ENCODE data around the gene DGKI. TPM values are rescaled to one million over a fixed set of nuclear protein-coding genes. Genes with fewer than 3 reads are reported as not detected.
A peak's percentile ranks its signal among the peaks of the same experiment; 100 is the strongest.

DGKI gene
- total RNA-seq, 1 experiment from 2014 or later = 1.1 TPM

DNA sequence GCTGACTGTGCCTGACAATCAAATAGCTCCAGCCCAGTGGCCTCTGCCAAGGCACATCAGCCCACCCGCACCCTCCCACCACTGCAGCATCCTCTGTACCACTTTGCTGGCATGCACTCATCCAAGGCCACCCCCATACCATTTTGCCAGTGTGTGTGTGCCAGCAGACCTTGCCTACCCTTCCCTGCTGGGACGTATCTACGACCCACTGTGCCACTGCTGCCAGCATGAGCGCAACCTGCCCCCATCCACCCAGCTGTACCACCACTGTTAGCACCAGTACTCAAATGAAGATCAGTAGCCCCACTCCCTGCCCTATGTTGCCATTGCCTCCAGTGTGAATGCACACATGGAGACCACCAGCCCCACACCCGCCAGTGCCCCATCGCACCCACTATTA lies 353.9 kb downstream of the DGKI start:
- in situ Hi-C loops (cut with HindIII; ENCODE audit: low pct_unique_long_range_greater_than_20kb, low sequenced_read_pairs) = no loop called here
- DNase-seq (ENCODE audit: low read depth) = no peak

DNA sequence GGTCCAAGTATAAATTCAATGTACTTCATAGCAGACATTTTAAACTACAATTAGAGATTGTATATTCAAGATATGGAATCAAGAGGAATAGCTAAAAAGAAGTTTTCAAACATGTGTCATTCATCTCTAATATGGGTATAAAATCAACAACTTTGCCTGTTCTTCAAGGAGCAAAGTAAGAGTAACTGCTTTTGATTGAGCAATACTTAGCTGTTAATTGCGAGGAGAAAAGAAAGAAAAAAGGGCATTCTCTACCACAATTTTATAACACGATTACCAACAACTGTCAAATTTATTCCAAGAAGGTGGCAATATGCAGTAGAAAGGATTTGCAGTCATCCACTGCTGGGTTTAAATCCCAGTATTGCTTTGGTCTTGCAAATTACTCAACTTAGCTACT lies 356.9 kb downstream of the DGKI start:
- in situ Hi-C loops (cut with HindIII; ENCODE audit: low pct_unique_long_range_greater_than_20kb, low sequenced_read_pairs) = no loop called here
- no peak for DNase-seq (ENCODE audit: low read depth)

DNA sequence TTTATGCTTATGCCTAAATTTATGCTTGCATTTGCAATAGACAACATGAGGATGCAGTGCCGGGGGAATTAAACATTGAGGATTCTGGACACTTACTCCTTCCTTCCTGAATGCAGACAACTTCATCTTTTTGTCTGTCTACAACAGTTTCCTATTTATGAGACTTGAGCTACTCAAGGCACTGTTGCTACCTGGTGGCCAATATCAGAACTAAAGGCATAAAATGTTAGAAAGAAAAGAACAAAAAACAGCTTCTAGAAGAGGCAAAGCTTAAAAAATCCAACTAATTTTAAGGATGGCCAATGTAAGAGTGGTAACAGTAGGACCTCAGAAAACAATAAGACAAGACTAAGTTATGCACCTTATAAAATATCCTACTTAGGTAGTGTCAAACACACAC lies 358.7 kb downstream of the DGKI start:
- in situ Hi-C loops (cut with HindIII; ENCODE audit: low pct_unique_long_range_greater_than_20kb, low sequenced_read_pairs) = no loop called here
- no peak for DNase-seq (ENCODE audit: low read depth)

- no peak for DNase-seq (ENCODE audit: low read depth)
- in situ Hi-C loops (cut with HindIII; ENCODE audit: low pct_unique_long_range_greater_than_20kb, low sequenced_read_pairs) = no loop called here
These were observed 361.0 kb downstream of the DGKI start for GRCh38 chr7:137485818-137486217.

DNA sequence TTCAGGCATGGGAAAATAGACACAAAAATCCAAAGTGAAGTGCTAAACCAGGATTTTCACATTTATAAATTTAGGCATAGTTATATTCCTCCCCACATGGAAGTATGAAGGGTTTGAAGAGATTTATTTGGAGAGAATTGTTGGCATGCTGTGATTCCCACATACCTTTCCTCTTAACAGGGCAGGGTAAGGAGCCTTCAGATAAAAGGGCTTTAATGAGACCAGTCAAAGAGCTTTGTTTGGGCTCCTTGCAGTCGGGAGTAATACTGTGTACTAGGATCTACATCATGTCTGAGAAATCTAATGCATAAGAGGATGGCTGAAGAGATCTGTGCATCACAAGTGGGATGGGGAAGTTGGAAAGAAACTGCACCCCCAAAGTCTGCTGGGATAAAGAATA lies 362.4 kb downstream of the DGKI start:
- DNase-seq (ENCODE audit: low read depth) = no peak
- in situ Hi-C loops (cut with HindIII; ENCODE audit: low pct_unique_long_range_greater_than_20kb, low sequenced_read_pairs) = no loop called here

DNA sequence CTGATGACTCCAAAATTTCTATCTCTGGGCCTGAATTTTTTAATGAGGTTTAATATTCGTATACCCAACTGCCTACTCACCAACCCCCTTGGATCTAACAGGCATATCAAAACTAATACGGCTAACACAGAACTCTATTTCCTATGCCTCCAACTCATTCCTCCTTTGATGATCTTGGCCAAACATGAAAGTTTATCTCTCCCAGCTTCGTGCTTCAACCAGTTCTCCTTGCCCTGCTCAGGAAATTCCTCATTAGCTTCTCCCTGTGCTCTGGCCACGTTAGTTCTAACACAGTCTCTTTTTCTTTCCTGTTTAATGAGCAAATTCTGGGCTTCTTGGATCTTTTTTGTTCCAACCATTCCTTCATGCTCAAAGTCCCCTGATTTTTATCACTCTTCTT lies 364.3 kb downstream of the DGKI start:
- in situ Hi-C loops (cut with HindIII; ENCODE audit: low pct_unique_long_range_greater_than_20kb, low sequenced_read_pairs) = no loop called here
- no peak for DNase-seq (ENCODE audit: low read depth)

- DNase-seq (ENCODE audit: low read depth) = no peak
- in situ Hi-C loops (cut with HindIII; ENCODE audit: low pct_unique_long_range_greater_than_20kb, low sequenced_read_pairs) = no loop called here
These were observed 365.9 kb downstream of the DGKI start for GRCh38 chr7:137480824-137481365.

DNA sequence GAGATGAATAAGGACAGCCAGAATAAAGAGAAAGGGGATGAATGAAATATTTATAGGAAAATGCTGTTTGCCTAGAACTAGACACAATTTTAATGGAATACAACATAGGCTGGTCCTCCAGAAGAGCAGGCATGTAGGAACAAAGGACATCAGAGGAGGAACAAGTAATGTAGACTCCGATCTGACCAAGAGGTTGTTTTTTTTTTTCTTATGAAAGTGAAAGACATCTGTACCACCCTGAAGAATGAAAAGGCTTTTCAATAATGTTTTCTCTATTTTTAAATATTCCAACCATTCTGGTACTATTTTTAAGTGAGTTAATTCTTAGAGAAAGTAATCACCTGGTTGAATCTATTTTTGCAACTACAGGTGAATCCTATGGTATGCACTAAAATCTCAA lies 366.4 kb downstream of the DGKI start:
- no peak for DNase-seq (ENCODE audit: low read depth)
- in situ Hi-C loops (cut with HindIII; ENCODE audit: low pct_unique_long_range_greater_than_20kb, low sequenced_read_pairs) = no loop called here

GRCh38 chr7:137476937-137477336 lies 369.8 kb downstream of the DGKI start:
- in situ Hi-C loops (cut with HindIII; ENCODE audit: low pct_unique_long_range_greater_than_20kb, low sequenced_read_pairs) = no loop called here
- DNase-seq (ENCODE audit: low read depth) = no peak

GRCh38 chr7:137475966-137476365 lies 370.8 kb downstream of the DGKI start:
- in situ Hi-C loops (cut with HindIII; ENCODE audit: low pct_unique_long_range_greater_than_20kb, low sequenced_read_pairs) = no loop called here
- no peak for DNase-seq (ENCODE audit: low read depth)

- no peak for DNase-seq (ENCODE audit: low read depth)
- in situ Hi-C loops (cut with HindIII; ENCODE audit: low pct_unique_long_range_greater_than_20kb, low sequenced_read_pairs) = no loop called here
These were observed 372.2 kb downstream of the DGKI start for GRCh38 chr7:137474540-137475026.

DNA sequence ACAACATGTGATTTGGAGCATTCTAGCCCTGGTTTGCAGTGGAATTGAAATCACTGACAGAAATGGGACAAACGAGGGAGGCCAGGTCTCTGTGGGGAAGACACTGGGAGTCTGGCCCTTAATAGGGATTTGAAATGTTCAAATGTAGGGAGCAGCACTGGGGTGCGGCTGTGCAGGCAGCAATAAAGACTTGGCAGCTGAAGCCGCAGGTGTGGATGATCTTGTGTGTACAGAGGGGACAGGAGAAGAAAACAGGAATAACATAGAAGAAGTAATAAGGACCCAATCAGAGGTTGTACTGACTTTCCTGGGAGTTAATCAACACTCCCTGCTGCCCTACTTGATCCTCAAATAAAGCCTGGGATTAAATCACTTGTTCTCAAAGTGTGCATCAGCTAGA lies 375.6 kb downstream of the DGKI start:
- DNase-seq (ENCODE audit: low read depth) = no peak
- in situ Hi-C loops (cut with HindIII; ENCODE audit: low pct_unique_long_range_greater_than_20kb, low sequenced_read_pairs) = no loop called here

GRCh38 chr7:137469858-137470257 lies 376.9 kb downstream of the DGKI start:
- in situ Hi-C loops (cut with HindIII; ENCODE audit: low pct_unique_long_range_greater_than_20kb, low sequenced_read_pairs) = no loop called here
- DNase-seq (ENCODE audit: low read depth) = no peak

- no peak for DNase-seq (ENCODE audit: low read depth)
- in situ Hi-C loops (cut with HindIII; ENCODE audit: low pct_unique_long_range_greater_than_20kb, low sequenced_read_pairs) = no loop called here
These were observed 377.5 kb downstream of the DGKI start for GRCh38 chr7:137469191-137469811.

DNA sequence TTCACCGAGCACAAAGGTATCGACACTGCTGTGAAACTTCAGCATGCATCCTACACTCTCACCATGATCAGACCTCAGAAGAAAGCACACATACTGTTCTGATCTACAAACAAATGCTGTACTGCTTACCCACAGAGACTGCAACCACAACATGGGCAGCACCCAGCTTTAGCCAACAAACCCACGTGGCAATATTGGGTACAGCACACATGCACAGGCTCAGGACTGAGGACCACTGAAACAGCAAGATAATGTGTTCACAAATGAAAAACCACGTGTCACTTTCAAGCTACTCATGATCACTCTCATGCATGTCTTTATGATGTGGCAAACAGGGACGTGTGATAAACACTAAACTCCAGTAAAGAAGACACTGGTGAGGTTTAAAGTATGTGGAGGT lies 383.9 kb downstream of the DGKI start:
- in situ Hi-C loops (cut with HindIII; ENCODE audit: low pct_unique_long_range_greater_than_20kb, low sequenced_read_pairs) = no loop called here

DNA sequence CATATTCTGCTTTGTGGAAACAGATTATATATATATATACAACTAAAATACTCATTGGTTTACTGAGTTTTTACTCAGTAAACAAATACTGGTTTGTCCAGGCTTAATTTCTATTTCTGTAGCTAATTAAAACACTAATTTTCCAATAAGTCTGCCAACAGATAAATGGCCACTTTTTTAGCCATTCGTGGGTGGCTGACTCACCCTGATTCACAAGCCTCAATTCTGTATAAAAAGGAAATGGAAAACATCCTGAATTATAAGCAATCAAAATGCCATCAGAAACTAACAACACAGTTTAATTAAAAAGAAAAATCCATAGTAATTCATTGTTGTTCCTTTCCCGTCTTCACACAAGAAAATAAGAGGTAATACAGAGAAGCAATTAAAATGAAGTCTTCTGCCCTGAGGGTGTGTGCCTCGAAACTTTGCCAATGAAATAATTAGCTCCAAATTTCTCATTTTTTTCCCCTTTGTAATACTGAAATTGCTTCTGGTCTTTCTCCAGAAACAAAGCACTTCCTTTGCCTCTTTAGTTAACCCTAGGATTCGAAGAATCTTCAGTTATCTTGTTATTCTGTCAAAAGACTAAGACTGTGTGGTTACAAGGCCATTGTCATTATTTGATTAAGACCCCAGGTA lies 384.6 kb downstream of the DGKI start:
- in situ Hi-C loops (cut with HindIII; ENCODE audit: low pct_unique_long_range_greater_than_20kb, low sequenced_read_pairs) = no loop called here
- no peak for DNase-seq (ENCODE audit: low read depth)

More for the DNA sequence above, 383.9 kb downstream of the DGKI start:
- DNase-seq (ENCODE audit: low read depth) = no peak

- in situ Hi-C loops (cut with HindIII; ENCODE audit: low pct_unique_long_range_greater_than_20kb, low sequenced_read_pairs) = no loop called here
- DNase-seq (ENCODE audit: low read depth) = no peak
These were observed 388.4 kb downstream of the DGKI start for GRCh38 chr7:137458399-137458798.

DNA sequence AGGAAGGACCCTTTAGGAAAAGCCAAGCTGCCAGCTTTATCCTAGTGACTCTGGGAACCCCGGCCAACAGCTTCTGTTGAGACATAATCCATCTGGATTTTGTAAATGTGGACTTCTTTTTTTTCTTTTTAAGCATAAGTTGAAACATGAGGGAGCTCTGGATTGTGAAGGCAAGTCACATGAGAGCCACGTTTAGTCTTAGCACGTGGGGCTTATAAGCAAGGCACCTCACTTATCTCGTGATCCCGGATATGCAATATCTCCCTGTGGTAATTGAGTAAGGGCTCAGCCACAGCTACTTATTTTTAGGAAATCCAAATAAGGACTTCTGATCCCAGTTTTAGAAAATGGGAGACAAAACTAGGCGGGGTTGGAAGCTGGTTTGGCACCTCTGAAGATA lies 392.0 kb downstream of the DGKI start:
- DNase-seq (ENCODE audit: low read depth) = no peak
- in situ Hi-C loops (cut with HindIII; ENCODE audit: low pct_unique_long_range_greater_than_20kb, low sequenced_read_pairs) = no loop called here

GRCh38 chr7:137454246-137454724 lies 392.5 kb downstream of the DGKI start:
- peak; percentile 40 for DNase-seq (ENCODE audit: low read depth)
- in situ Hi-C loops (cut with HindIII; ENCODE audit: low pct_unique_long_range_greater_than_20kb, low sequenced_read_pairs) = no loop called here

- DNase-seq (ENCODE audit: low read depth) = no peak
- in situ Hi-C loops (cut with HindIII; ENCODE audit: low pct_unique_long_range_greater_than_20kb, low sequenced_read_pairs) = no loop called here
These were observed 393.4 kb downstream of the DGKI start for GRCh38 chr7:137453356-137453755.

All from Caki2 (cell line).